ENCODE data around the gene HSH2D. TPM values are rescaled to one million over a fixed set of nuclear protein-coding genes. Genes with fewer than 3 reads are reported as not detected.

The HSH2D gene
- total RNA-seq, 4 donors from 2014 or later, result 1.0 to 5.8 (median 1.6) TPM

DNA sequence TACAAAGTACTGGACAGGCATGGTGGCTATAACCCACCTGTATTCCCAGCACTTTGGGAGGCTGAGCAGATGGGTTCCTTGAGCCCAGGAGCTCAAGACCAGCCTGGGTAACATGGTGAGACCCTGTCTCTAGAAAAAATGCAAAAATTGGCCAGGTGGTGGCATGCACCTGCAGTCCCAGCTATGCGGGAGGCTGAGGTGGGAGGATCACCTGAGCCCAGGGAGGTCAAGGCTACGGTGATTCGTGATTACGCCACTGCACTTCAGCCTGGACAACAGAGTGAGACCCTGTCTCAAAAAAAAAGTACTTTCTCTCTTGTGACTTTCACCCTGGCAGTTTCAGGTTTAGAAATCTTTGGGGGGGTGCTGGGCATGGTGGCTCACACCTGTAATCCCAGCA is 43.0 kb upstream of the HSH2D start:
- TF ChIP-seq, protein P1, sequence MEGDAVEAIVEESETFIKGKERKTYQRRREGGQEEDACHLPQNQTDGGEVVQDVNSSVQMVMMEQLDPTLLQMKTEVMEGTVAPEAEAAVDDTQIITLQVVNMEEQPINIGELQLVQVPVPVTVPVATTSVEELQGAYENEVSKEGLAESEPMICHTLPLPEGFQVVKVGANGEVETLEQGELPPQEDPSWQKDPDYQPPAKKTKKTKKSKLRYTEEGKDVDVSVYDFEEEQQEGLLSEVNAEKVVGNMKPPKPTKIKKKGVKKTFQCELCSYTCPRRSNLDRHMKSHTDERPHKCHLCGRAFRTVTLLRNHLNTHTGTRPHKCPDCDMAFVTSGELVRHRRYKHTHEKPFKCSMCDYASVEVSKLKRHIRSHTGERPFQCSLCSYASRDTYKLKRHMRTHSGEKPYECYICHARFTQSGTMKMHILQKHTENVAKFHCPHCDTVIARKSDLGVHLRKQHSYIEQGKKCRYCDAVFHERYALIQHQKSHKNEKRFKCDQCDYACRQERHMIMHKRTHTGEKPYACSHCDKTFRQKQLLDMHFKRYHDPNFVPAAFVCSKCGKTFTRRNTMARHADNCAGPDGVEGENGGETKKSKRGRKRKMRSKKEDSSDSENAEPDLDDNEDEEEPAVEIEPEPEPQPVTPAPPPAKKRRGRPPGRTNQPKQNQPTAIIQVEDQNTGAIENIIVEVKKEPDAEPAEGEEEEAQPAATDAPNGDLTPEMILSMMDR (IDR thresholded peaks at IDR 0.05), result no peak
- no peak for ATAC-seq (ENCODE audit: low FRiP score)
- no peak for DNase-seq (ENCODE audit: low spot score)

DNA sequence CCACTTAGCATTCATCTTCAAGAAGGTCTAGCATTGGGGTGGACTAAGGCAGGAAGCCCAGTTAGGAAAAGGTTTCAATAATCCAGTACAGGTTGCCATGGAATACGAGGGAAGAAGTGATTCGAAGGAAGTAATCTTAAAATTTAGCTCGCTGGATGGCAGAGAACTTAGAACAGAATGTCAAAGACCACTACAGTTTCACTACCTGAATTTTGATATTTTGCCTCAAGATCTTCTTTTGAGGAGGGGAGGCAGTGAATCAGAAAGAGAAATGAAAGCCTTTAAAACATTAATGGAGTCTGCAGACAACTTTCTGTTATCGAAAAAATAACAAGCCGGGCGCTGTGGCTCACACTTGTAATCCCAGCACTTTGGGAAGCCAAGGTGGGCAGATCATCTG is 38.8 kb upstream of the HSH2D start:
- ATAC-seq (ENCODE audit: low FRiP score) (no peak), DNase-seq (ENCODE audit: low spot score) (no peak)
- TF ChIP-seq, protein P1 (IDR thresholded peaks at IDR 0.05), result no peak

DNA sequence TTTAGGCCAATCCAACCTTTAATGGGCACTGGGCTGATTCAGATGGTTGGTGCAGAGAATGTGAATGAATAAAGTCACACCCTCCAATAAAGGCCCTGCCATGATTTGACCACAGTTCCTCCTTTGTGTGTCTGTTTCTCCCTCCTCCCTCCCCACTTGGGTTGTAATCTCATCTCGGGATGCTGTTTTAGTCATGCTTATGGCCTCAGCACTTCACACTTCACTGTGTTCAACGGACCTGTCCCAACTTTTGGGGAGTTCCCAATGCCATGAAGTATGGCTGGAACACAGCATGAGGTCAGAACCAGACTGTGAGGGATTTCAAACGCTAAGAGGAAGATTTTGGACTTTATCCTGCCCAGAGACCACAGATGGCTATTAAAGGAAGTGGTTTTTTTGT is 37.4 kb upstream of the HSH2D start:
- TF ChIP-seq, protein P1 (IDR thresholded peaks at IDR 0.05), result no peak
- ATAC-seq (ENCODE audit: low FRiP score), result no peak
- no peak for DNase-seq (ENCODE audit: low spot score)

DNA sequence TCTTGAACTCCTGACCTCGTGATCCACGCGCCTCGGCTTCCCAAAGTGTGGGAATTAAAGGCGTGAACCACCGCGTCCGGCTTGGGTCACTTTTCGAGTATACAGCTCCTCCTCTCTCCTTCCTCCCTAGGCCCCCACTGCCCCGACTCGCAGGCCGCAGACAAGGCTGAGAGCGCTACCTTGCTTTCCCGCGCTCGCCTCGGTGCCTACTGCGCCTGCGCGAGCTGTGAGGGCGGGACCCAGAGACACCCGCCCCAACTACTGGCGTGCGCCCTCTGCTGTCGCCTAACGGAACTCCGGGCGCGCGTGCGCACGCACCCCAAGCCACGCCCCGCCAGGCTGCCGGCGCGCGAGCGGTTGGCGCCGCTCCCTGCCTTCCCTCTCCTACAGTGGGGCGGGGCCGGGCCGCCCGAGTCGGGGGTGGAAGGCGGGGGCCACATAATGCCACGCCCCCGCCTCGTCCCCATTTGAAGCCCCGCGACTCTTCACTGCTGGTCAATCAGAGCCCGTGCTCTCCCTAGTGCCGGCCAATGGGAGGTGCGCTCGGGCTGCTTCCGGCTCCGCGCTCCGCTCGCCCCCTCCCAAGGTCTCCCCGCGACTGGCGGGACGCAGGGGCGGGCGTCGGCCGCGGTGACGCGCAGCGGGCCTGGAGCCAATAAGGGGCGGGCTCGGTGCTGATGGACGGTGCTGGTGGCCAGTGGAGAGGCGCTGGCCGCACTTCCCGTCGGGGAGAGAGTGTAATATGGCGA is 32.2 kb upstream of the HSH2D start, which contains the start of gene RAB8A:
TSS of gene RAB8A (plus strand) at position 730 of the 749 bp plus-strand sequence. CDS start at position 743, 13 bp downstream.
- ATAC-seq (ENCODE audit: low FRiP score) (peak; percentile 98), DNase-seq (ENCODE audit: low spot score) (peak; percentile 97)
- TF ChIP-seq, protein P1 (IDR thresholded peaks at IDR 0.05), result peak in 2 of 3 donors; percentile 92

DNA sequence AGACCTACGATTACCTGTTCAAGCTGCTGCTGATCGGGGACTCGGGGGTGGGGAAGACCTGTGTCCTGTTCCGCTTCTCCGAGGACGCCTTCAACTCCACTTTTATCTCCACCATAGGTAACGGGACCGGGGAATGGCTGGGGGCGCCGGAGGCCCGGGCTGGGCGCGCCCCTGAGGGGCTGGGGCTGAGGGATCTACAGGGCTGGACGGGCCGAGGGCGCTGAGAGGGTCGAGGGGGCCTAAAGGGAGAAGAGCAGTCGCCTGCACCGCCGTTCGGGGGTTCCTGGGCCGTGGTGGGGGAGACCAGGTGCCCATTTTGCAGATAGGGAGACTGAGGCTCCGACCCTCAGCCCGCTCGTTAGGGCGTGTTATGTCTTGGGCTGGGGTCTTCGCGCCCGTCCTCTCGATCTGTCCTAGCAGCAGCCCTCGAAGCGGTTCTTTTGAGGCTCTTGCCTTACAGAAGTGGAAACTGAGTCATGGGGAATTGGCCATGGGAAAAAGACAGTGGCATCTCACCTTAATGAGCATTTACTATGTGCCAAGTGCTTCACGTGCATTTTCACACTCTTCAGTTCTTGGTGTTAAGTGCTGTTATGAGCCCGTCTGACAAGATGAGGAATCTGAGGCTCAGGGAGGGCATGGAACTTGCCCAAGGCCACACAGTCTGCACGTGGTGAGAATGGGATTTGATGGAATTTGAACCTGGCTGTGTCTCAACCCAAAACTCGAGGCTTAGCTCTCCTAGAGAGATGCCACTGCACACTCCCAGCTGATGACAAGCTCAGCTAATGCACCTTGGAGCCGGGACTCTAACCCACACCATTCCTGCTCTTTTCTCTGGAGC is 31.4 kb upstream of the HSH2D start:
- TF ChIP-seq, protein P1 (IDR thresholded peaks at IDR 0.05), result no peak
- ATAC-seq (ENCODE audit: low FRiP score), result no peak
- DNase-seq (ENCODE audit: low spot score), result no peak

DNA sequence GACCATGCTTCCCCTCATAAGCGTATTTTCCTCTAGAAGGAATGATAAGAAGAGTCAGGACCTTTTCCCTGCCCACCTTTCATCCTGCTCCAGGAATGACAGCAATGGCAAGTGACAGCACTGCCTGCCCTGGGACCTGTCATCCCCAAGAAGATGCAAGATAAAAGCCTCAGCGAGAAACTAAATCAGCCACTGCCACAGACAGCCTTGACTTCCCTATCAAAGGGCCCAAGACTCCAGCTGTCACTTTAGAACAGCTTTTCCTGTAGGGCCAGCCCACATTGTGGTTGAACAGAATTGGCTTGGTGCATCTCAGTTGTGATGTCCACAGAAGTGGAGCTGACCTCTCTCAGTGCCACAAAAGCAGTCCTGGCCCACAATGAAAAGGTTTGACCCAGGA is 30.7 kb upstream of the HSH2D start:
- no peak for ATAC-seq (ENCODE audit: low FRiP score)
- DNase-seq (ENCODE audit: low spot score), result no peak
- TF ChIP-seq, protein P1 (IDR thresholded peaks at IDR 0.05), result no peak

Data from omental fat pad (tissue), 4 donors.